ENCODE measurements around the gene APEH. TPM values are rescaled to one million over a fixed set of nuclear protein-coding genes. Genes with fewer than 3 reads are reported as not detected.

The APEH gene
- polyA plus RNA-seq (2012; ENCODE audit: insufficient read depth, insufficient read length, low read depth): 130 TPM

- Histone ChIP-seq H3K4me3 (ENCODE audit: low read depth, low read length) (peak within 1 kb of the TSS; percentile 60), H3K9me3 (no peaks in the 10 kb centered on the region), H3K4me1 (0 out of 2 replicates have a peak, but pooled peaks cover 3% of the 10 kb centered on the region), H3K27me3 (no peaks in the 10 kb centered on the region), H3K36me3 (no peaks in the 10 kb centered on the region)
- peak; percentile 95 for DNase-seq
- TF ChIP-seq CTCF (IDR thresholded peaks at IDR 0.05; ENCODE audit: low read depth, low read length): no peak
Measured at GRCh38 chr3:49673715-49674496, at the start of gene APEH. TSS of gene APEH (plus strand) at chr3:49674351. CDS start at chr3:49674402, 51 bp downstream.

- Histone ChIP-seq H3K4me3 (ENCODE audit: low read depth, low read length) (no peak overlapping the region), H3K4me1 (no peaks in the 10 kb centered on the region), H3K27me3 (no peaks in the 10 kb centered on the region), H3K36me3 (peaks cover 4% of the 10 kb centered on the region), H3K9me3 (no peaks in the 10 kb centered on the region)
- DNase-seq: no peak
- no peak for TF ChIP-seq CTCF (IDR thresholded peaks at IDR 0.05; ENCODE audit: low read depth, low read length)
Measured at GRCh38 chr3:49625071-49625470, 49.1 kb upstream of the APEH start.

GRCh38 chr3:49626101-49626581, 48.0 kb upstream of the APEH start:
- no peaks in the 10 kb centered on the region for H3K9me3 ChIP-seq
- no peaks in the 10 kb centered on the region for H3K27me3 ChIP-seq
- DNase-seq: no peak

GRCh38 chr3:49626796-49627195, 47.4 kb upstream of the APEH start:
- Histone ChIP-seq H3K27me3 (no peaks in the 10 kb centered on the region), H3K9me3 (no peaks in the 10 kb centered on the region), H3K4me3 (ENCODE audit: low read depth, low read length) (no peak overlapping the region), H3K4me1 (no peaks in the 10 kb centered on the region), H3K36me3 (peaks cover 4% of the 10 kb centered on the region)
- no peak for TF ChIP-seq CTCF (IDR thresholded peaks at IDR 0.05; ENCODE audit: low read depth, low read length)
- no peak for DNase-seq

More at GRCh38 chr3:49626101-49626581, 48.0 kb upstream of the APEH start:
- peaks cover 4% of the 10 kb centered on the region for H3K36me3 ChIP-seq
- no peak for TF ChIP-seq CTCF (IDR thresholded peaks at IDR 0.05; ENCODE audit: low read depth, low read length)
- H3K4me1 ChIP-seq: no peaks in the 10 kb centered on the region
- H3K4me3 ChIP-seq (ENCODE audit: low read depth, low read length): no peak overlapping the region

GRCh38 chr3:49627634-49628033, 46.5 kb upstream of the APEH start:
- H3K27me3 ChIP-seq: no peaks in the 10 kb centered on the region
- H3K36me3 ChIP-seq: peaks cover 4% of the 10 kb centered on the region
- no peak for TF ChIP-seq CTCF (IDR thresholded peaks at IDR 0.05; ENCODE audit: low read depth, low read length)
- H3K4me3 ChIP-seq (ENCODE audit: low read depth, low read length): no peak overlapping the region
- no peaks in the 10 kb centered on the region for H3K9me3 ChIP-seq
- no peak for DNase-seq
- H3K4me1 ChIP-seq: no peaks in the 10 kb centered on the region

- H3K4me3 ChIP-seq (ENCODE audit: low read depth, low read length): no peak overlapping the region
- no peaks in the 10 kb centered on the region for H3K4me1 ChIP-seq
- no peaks in the 10 kb centered on the region for H3K9me3 ChIP-seq
- peaks cover 4% of the 10 kb centered on the region for H3K36me3 ChIP-seq
- H3K27me3 ChIP-seq: no peaks in the 10 kb centered on the region
- DNase-seq: no peak
- TF ChIP-seq CTCF (IDR thresholded peaks at IDR 0.05; ENCODE audit: low read depth, low read length): no peak
Measured at GRCh38 chr3:49628249-49628648, 45.9 kb upstream of the APEH start.

Data from BE2C (cell line).